HepG2 (cell line): ENCODE measurements around the gene TRA2B. TPM values are rescaled to one million over a fixed set of nuclear protein-coding genes. Genes with fewer than 3 reads are reported as not detected.

Experiments
- CBX2 ChIP-seq, 2 experiments: fragments of 200-600 bp in 1 of 2; sonication (generic); formaldehyde crosslinking in 1 of 2; IDR thresholded peaks; 2 replicates each; pipeline versions ENCODE4 v1.7.0 to v1.8.1; 2018 to 2022; ENCODE audit warnings: low read depth in 2 of 2, low read length in 1 of 2, mild to moderate bottlenecking in 1 of 2, missing genetic modification reagents in 1 of 2
- CENPX ChIP-seq: sonication (generic); formaldehyde crosslinking; IDR thresholded peaks from 2 replicates; pipeline ENCODE4 v1.9.0; 2021; ENCODE audit warnings: mild to moderate bottlenecking, missing genetic modification reagents, moderate library complexity
- DNMT3B ChIP-seq: conservative IDR thresholded peaks from 2 replicates; pipeline ENCODE4 v1.6.1; 2016; ENCODE audit warnings: missing biosample characterization, control low read depth
- EED ChIP-seq: sonication (generic); formaldehyde crosslinking; IDR thresholded peaks from 2 replicates; pipeline ENCODE4 v1.5.0; 2020; ENCODE audit warnings: mild to moderate bottlenecking, missing genetic modification reagents
- ELF3 ChIP-seq: IDR thresholded peaks from 2 replicates; pipeline ENCODE4 v1.6.1; 2016; ENCODE audit warnings: missing genetic modification reagents, missing compliant biosample characterization
- GTF3A ChIP-seq: sonication (generic); formaldehyde crosslinking; conservative IDR thresholded peaks from 2 replicates; pipeline ENCODE4 v1.4.0; 2020; ENCODE audit warnings: mild to moderate bottlenecking, missing genetic modification reagents
- HDAC6 ChIP-seq: fragments of 200-600 bp; sonication (generic); IDR thresholded peaks from 2 replicates; pipeline ENCODE4 v1.7.0; 2017; ENCODE audit warnings: mild to moderate bottlenecking, antibody characterized with exemption, low read length, low read depth
- KLF16 ChIP-seq, 2 experiments: sonication (generic) in 1 of 2; formaldehyde crosslinking in 1 of 2; IDR thresholded peaks; 2 replicates each; pipeline versions ENCODE4 v1.6.1 to v1.8.0; 2016 to 2023; ENCODE audit warnings: missing genetic modification reagents in 2 of 2, missing compliant biosample characterization in 1 of 2
- KLF9 ChIP-seq: IDR thresholded peaks from 2 replicates; pipeline ENCODE4 v1.6.1; 2016; ENCODE audit warnings: low read depth
- MED1 ChIP-seq: sonication (generic); formaldehyde crosslinking; IDR thresholded peaks from 2 replicates; pipeline ENCODE4 v1.4.0; 2020; ENCODE audit warnings: missing genetic modification reagents
- MXD4 ChIP-seq: IDR thresholded peaks from 2 replicates; pipeline ENCODE4 v1.6.1; 2016; ENCODE audit warnings: mild to moderate bottlenecking, missing biosample characterization, missing genetic modification reagents
- NCOA5 ChIP-seq: sonication (generic); formaldehyde crosslinking; IDR thresholded peaks from 2 replicates; pipeline ENCODE4 v1.4.0; 2020; ENCODE audit warnings: missing genetic modification reagents
- PPARG ChIP-seq: conservative IDR thresholded peaks from 2 replicates; pipeline ENCODE4 v1.6.1; 2016; ENCODE audit warnings: missing biosample characterization, missing genetic modification reagents
- SMC3 ChIP-seq: IDR thresholded peaks from 2 replicates; pipeline ENCODE4 v1.6.1; 2011; ENCODE audit warnings: low read length, improper control_type of control experiment
- STAG1 ChIP-seq: sonication (generic); formaldehyde crosslinking; IDR thresholded peaks from 2 replicates; pipeline ENCODE4 v1.4.0; 2020; ENCODE audit warnings: missing genetic modification reagents
- TEAD2 ChIP-seq: sonication (generic); formaldehyde crosslinking; IDR thresholded peaks from 2 replicates; pipeline ENCODE4 v1.9.0; 2021; ENCODE audit warnings: missing genetic modification reagents
- TEAD3 ChIP-seq: optimal IDR thresholded peaks from 2 replicates; pipeline ENCODE3; 2016; ENCODE audit warnings: borderline replicate concordance
- TOPORS ChIP-seq: sonication (generic); formaldehyde crosslinking; IDR thresholded peaks from 2 replicates; pipeline ENCODE4 v1.8.0; 2023; ENCODE audit warnings: mild to moderate bottlenecking, missing genetic modification reagents
- ZNF121 ChIP-seq: sonication (generic); formaldehyde crosslinking; IDR thresholded peaks from 2 replicates; pipeline ENCODE4 v1.5.0; 2020; ENCODE audit warnings: mild to moderate bottlenecking, missing genetic modification reagents
- ZNF451 ChIP-seq: sonication (generic); formaldehyde crosslinking; IDR thresholded peaks from 2 replicates; pipeline ENCODE4 v1.5.0; 2020; ENCODE audit warnings: mild to moderate bottlenecking, missing genetic modification reagents
- polyA plus RNA-seq, 8 experiments: library from polyadenylated mRNA; depleted of rRNA in 3 of 8; stranded (reverse) in 7 of 8; unstranded in 1 of 8; fragments of >200 nt; fragmentation: Illumina TruSeq in 4 of 8; extraction: Trizol in 4 of 8; gene quantifications; 2 replicates each; pipeline versions ENCODE4 v1.2.1 to v1.2.3, GENCODE V29; 2011 to 2016; ENCODE audit warnings: low read depth in 4 of 8, missing spikeins in 1 of 8, mixed read lengths in 1 of 8; ENCODE audit not compliant: insufficient read depth in 1 of 8
- total RNA-seq, 5 experiments: library from RNA; depleted of rRNA; stranded (reverse); fragments of >200 nt; fragmentation: Illumina TruSeq; extraction: Trizol; gene quantifications; 2 replicates each; pipeline ENCODE4 v1.2.3, GENCODE V29; 2016; ENCODE audit warnings: low read depth in 1 of 5
- TF ChIP-seq, protein P1 (sequence below): sonication (generic); formaldehyde crosslinking; IDR thresholded peaks from 2 replicates; pipeline ENCODE4 v1.5.0; 2020; ENCODE audit warnings: mild to moderate bottlenecking, missing genetic modification reagents, moderate library complexity
- TF ChIP-seq, protein P2 (sequence below): sonication (generic); formaldehyde crosslinking; conservative IDR thresholded peaks from 2 replicates; pipeline ENCODE4 v1.8.0; 2022; ENCODE audit warnings: low read depth, missing genetic modification reagents
- TF ChIP-seq, protein P3 (sequence below): sonication (generic); formaldehyde crosslinking; IDR thresholded peaks from 2 replicates; pipeline ENCODE4 v1.4.0; 2020; ENCODE audit warnings: missing genetic modification reagents
- TF ChIP-seq, protein P4 (sequence below), 2 experiments: sonication (generic) in 1 of 2; formaldehyde crosslinking in 1 of 2; IDR thresholded peaks; 2 replicates each; pipeline versions ENCODE4 v1.4.0 to v1.6.1; 2018 to 2020; ENCODE audit warnings: missing genetic modification reagents in 2 of 2, borderline replicate concordance in 1 of 2, low read depth in 1 of 2, mild to moderate bottlenecking in 1 of 2, missing biosample characterization in 1 of 2
- TF ChIP-seq, protein P5 (sequence below): IDR thresholded peaks from 2 replicates; pipeline ENCODE4 v1.6.1; 2016; ENCODE audit warnings: low read depth, borderline replicate concordance

Gene TRA2B
- total and polyA plus RNA-seq, 2 of the 13 experiments (the other 11 are each of a cell fraction or from before 2014, with no cell fraction given), result 105 to 241 TPM

DNA sequence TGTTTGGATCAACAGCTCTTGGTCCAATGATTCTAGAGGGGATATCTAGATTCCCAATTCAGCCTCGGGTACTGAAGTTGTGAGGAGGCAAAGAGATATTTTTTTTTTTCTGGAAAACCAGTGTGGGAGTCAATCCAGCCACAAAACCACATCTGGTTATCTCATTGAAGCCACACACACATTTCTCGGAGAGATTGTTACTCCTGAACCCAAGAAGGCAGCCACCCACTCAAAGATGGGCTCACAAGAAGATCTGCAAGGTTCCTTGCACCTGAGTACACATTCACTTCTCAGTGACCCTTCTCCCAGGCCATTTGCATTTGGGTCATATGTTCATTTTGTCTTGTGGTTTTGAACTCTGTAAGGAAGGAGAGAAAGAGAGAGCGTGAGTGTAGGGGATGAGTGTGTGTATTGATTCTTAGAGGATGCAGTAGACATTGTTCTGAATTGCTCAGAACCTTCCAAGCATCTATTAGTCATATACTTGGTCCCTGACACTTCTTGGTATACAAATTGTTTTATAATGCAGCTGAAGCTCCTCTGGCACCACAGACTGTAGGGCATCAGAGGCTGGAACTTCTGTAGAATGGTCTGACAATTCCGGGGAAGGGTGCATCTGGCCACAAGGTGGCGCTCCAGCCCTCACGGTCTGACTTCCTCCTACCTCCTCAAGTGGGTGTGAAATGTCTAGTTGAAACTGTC lies 39.3 kb upstream of the TRA2B start (continued):
- TF ChIP-seq, protein P1, sequence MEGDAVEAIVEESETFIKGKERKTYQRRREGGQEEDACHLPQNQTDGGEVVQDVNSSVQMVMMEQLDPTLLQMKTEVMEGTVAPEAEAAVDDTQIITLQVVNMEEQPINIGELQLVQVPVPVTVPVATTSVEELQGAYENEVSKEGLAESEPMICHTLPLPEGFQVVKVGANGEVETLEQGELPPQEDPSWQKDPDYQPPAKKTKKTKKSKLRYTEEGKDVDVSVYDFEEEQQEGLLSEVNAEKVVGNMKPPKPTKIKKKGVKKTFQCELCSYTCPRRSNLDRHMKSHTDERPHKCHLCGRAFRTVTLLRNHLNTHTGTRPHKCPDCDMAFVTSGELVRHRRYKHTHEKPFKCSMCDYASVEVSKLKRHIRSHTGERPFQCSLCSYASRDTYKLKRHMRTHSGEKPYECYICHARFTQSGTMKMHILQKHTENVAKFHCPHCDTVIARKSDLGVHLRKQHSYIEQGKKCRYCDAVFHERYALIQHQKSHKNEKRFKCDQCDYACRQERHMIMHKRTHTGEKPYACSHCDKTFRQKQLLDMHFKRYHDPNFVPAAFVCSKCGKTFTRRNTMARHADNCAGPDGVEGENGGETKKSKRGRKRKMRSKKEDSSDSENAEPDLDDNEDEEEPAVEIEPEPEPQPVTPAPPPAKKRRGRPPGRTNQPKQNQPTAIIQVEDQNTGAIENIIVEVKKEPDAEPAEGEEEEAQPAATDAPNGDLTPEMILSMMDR, result peak; percentile 86
- TF ChIP-seq, protein P2, sequence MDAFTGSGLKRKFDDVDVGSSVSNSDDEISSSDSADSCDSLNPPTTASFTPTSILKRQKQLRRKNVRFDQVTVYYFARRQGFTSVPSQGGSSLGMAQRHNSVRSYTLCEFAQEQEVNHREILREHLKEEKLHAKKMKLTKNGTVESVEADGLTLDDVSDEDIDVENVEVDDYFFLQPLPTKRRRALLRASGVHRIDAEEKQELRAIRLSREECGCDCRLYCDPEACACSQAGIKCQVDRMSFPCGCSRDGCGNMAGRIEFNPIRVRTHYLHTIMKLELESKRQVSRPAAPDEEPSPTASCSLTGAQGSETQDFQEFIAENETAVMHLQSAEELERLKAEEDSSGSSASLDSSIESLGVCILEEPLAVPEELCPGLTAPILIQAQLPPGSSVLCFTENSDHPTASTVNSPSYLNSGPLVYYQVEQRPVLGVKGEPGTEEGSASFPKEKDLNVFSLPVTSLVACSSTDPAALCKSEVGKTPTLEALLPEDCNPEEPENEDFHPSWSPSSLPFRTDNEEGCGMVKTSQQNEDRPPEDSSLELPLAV (CRISPR knock-in tag), result no peak
- TF ChIP-seq TEAD2 (CRISPR knock-in tag), result no peak
- TF ChIP-seq ZNF121 (CRISPR knock-in tag), result no peak
- TF ChIP-seq, protein P3, sequence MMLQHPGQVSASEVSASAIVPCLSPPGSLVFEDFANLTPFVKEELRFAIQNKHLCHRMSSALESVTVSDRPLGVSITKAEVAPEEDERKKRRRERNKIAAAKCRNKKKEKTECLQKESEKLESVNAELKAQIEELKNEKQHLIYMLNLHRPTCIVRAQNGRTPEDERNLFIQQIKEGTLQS (CRISPR knock-in tag), result no peak
- TF ChIP-seq MED1 (CRISPR knock-in tag), result 0 out of 2 replicates have a peak, but pooled peaks have one; percentile 13
- TF ChIP-seq TOPORS (CRISPR knock-in tag), result no peak
- peak; percentile 75 for TF ChIP-seq ELF3 (CRISPR knock-in tag)
- peak; percentile 33 for TF ChIP-seq TEAD3
- TF ChIP-seq, protein P4, sequence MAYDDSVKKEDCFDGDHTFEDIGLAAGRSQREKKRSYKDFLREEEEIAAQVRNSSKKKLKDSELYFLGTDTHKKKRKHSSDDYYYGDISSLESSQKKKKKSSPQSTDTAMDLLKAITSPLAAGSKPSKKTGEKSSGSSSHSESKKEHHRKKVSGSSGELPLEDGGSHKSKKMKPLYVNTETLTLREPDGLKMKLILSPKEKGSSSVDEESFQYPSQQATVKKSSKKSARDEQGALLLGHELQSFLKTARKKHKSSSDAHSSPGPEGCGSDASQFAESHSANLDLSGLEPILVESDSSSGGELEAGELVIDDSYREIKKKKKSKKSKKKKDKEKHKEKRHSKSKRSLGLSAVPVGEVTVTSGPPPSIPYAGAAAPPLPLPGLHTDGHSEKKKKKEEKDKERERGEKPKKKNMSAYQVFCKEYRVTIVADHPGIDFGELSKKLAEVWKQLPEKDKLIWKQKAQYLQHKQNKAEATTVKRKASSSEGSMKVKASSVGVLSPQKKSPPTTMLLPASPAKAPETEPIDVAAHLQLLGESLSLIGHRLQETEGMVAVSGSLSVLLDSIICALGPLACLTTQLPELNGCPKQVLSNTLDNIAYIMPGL (CRISPR knock-in tag; IDR thresholded peaks at IDR 0.05; ENCODE audit: borderline replicate concordance in 1 of 2, low read depth in 1 of 2), result peak; percentile 40 to 47; a peak in 1 of 4 replicates
- no peak for TF ChIP-seq CENPX (CRISPR knock-in tag)
- no peak for TF ChIP-seq EED
- no peak for TF ChIP-seq DNMT3B (CRISPR knock-in tag)
- TF ChIP-seq KLF9 (CRISPR knock-in tag), result no peak
- TF ChIP-seq SMC3, result peak; percentile 80; the same call in 1 of the 2 replicates
- TF ChIP-seq MXD4 (CRISPR knock-in tag), result 0 out of 2 replicates have a peak, but pooled peaks have one; percentile 34
- 0 out of 4 replicates have a peak, but pooled peaks of 1 of the 2 experiments have one; percentile 21 for TF ChIP-seq KLF16 (CRISPR knock-in tag; IDR thresholded peaks at IDR 0.05)
- TF ChIP-seq NCOA5 (CRISPR knock-in tag), result no peak
- no peak for TF ChIP-seq CBX2 (IDR thresholded peaks at IDR 0.05; ENCODE audit: low read depth, low read length)
- TF ChIP-seq CBX2 (CRISPR knock-in tag; IDR thresholded peaks at IDR 0.05; ENCODE audit: low read depth), result no peak
- TF ChIP-seq HDAC6, result no peak
- TF ChIP-seq, protein P5, sequence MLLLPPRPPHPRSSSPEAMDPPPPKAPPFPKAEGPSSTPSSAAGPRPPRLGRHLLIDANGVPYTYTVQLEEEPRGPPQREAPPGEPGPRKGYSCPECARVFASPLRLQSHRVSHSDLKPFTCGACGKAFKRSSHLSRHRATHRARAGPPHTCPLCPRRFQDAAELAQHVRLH (CRISPR knock-in tag), result 0 out of 2 replicates have a peak, but pooled peaks have one; percentile 34
- no peak for TF ChIP-seq GTF3A
- no peak for TF ChIP-seq ZNF451 (CRISPR knock-in tag)
- peak; percentile 78 for TF ChIP-seq STAG1 (CRISPR knock-in tag)
- TF ChIP-seq PPARG (CRISPR knock-in tag), result 0 out of 2 replicates have a peak, but pooled peaks have one; percentile 12
